ENCODE measurements around the gene CD63.

CD63 gene

DNA sequence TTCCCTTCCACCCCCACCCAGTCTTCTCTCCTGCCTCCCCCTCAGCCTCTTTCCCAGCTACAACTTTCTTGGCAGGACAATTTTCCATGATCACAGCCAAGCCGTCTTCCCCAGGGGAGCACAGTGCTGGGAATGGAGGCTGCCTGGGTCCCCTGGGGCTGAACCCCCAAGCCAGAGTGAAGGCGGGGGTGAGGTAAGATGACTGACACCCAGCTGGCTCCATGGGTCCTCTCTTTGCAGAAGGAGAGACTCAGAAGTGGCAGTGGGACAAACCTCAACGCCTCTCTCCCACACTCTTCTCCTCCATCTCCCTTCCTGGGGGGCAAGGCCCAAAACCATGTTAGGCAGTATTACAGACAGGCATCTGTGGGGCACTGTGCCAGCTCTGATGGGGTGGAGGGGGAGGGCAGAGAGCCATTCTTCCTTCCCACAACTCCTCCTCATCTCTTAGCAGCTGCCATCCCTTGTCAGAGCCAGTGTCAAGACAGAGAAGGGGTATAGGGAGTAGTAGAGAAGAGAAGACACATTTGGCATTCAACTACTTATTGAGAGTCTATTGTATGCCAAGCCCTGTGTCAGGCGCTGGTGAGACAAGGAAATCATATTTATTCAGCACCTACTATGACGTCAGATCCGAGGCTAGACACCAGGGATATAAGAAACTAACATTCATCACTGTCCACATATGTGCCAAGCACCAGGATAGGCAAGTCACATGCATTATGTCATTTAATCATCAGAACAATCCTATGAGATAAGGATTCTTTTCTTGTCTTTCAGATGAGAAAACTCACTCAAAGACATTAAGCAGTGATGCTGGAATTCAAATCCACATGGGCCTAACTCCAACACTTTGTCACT, 24.7 kb downstream of the CD63 start:
- no peak for DNase-seq

DNA sequence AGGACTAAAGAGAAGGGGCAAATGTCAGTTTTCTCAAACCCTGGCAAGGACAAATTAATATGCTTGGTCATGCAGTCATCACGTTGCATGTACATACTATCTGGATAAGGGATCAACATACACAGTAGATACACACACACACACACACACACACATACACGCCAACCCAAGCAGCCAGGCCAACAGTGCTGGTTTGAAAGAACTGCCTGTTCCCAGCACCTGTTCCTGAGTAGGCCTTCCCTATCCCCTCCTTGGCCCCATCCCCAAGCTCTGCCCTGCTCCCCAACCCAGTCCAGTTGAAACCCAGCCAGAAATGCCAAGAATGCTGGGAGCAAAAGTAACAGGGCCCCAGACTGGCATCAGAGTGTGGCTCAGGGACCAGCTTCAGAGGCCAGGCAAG, 25.5 kb downstream of the CD63 start:
- DNase-seq = no peak

DNA sequence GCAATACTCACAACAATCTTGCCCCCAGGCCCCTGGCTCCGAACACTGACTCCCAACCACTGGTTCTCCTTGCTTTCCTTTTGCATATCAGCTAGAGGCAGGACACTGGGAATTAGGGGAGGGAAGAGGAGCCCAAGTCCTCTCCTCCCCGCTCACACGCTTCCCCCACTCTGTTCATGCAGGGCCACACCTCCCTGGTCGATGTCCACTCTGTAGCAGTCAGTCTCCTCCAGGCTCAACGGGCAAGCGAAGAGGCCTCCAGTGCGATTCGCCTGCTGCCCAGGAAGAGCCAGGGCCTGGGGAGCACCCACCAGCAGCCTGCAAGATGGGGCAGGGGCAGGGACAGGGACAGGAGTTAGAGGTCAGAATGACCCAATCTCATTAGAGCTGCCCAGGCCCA, 25.9 kb downstream of the CD63 start:
- DNase-seq = no peak

DNA sequence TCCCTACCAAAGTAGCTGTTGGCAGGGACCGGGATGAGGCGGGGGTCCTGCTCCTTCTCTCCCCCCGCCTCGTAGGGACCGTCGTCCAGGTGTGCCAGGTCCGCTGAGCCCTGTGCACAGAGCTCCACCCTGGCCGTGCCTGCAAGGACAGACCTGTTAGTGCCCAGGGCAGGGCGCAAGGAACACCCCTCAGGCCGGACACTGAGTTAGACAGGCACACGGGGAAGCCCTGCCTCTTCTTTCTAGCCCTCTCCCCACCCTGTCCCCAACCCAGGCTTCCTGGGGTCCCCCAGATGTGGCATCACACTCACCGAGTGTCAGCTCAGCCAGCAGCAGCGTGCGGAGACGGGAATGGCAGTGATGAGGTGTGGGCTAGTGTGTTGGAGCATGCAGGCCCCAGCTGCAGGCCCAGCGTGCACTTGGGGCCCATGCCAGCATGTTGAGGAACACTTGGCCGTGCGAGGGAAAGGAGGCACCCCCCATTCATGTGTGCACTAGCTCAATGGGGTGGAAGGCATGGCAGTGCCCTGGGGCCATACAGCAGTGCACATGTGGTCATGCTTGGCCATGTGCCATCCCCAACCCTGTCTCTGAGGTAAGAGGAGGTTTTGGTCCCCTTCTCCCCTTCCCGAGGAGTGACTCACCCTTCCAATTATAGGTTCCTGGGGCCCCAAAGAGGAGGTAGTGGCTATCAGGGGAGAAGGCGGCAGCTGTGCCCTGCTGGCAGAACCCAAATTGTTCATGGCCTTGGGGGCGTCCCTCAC, 28.4 kb downstream of the CD63 start:
- DNase-seq = no peak

DNA sequence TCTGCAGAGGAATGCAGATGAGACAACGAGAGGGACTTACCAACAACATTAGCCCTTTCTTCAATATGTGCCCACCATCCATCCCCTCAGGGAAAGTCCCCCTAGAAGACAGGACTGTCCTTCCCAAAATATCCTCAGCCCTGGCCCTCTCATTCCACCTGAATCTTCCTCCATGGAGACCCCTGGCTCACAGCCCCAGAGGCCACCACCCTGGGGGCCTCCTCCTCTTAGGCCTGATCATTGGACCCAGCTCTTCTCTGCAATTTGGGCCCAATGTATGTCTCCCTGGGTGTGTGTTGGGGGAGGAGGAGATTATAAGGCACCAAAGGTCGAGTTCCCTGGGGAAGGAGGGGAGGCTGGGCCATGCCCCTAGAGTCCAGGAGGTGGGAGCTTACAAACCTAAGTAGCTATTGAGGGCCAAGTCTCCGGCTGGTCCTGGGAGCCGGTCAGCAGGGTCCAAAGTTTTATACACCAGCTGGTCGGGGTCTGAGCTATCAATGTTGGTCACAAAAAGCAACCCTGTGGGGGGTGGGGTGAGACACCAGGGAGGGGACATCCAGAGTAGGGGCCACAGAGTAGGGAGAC, 29.2 kb downstream of the CD63 start:
- DNase-seq = no peak

DNA sequence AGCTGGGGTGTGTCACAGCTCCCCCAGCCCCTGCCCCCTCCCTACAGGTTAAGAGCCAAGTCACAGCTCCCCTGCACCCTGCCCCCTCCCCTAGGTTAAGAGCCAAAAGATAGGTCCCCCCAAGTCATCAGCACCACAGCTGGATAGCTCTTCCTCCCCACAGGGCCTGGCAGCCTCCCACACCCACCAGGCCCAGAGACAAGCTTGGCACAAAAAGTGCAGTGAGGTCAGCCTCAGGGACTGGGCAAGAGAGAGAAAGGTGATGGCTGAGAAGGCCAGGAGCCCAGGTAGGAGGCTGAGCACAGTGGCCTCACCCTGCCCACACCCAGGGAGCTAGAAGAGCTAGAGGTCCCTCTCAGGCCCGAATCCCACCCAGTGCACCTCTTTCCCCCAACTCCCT, 29.8 kb downstream of the CD63 start:
- DNase-seq = no peak

DNA sequence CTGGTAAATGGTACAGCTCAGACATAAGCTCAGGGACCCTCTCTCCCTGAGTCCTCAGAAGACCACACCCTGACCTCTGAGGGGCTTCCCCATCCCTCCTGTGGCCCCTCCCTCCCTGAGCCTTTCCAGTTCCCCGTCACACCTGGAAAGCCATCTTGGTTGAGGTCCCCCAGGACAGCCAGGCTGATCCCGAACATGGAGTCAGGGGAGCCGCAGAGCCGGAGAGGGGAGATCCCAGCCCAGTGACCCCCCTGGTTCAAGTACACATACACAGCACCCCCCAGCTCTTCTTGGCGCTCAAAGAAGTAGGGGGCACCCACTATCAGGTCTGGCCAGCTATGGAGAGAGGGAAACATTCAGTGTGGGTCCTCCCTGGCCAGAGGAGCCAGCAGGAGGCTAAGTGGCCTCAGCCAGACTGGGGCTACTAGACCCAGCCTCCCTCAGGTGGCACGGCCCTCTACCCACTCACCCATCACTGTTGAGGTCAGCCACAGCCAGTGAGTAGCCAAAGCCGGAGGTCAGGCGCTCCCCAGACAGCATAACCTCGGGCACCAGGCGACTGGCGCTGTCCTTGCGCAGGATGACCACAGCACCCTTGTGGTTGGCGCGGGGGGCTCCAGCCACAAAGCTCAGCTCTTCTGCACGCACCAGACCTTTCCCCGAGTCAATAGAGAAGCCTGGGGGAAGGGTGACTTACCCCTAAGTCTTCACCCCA, 30.4 kb downstream of the CD63 start:
- no peak for DNase-seq

DNA sequence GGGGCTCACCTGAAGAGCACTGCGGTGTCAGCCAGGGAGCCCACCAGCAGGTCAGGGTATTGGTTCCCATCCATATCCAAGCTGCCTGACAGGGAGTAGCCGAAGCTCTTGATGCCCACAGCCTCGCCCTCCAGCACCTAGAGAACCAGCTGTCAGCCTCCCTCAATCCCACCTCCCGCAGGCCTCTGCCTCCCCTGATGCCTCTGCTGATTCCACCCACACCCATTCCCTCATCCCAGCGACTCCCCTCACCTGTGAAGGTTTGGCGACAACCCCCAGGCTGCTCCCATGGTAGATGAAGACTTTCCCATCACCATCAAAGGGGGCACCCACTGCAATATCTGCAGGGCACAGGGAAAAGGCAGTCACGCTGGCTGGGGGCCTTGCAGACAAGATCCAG, 31.1 kb downstream of the CD63 start:
- no peak for DNase-seq

DNA sequence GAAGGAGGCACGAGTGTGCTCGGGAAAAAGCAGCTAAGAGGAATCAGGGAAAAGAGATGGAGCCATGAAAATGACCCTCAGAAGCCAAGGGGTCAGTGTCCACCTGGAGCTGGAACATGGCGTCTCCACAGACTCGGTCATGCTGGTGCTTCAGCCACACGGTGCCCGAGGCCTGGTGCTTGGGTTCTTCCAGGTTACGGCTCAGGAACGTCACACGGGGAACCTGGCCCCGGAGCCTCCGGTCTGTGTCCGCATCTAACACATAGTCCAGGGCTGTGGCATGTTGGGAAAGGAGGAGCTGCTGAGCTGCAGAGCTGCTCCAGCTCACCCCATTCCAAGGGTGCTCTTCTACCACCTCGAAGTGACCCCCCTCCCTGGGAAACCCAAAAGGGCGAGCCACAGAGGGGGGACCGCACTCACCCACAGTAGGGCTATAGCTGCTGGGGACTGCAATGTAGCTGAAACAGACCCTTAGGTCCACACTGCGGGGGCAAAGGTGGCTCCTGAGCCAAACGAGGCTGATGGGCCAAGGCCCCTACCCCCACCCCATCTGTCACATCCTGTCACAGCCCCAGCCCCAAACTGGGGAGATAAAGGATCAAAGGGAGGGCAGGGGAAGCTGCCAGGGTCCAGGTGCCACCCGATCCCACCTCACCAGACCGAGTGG, 31.9 kb downstream of the CD63 start:
- DNase-seq = no peak

DNA sequence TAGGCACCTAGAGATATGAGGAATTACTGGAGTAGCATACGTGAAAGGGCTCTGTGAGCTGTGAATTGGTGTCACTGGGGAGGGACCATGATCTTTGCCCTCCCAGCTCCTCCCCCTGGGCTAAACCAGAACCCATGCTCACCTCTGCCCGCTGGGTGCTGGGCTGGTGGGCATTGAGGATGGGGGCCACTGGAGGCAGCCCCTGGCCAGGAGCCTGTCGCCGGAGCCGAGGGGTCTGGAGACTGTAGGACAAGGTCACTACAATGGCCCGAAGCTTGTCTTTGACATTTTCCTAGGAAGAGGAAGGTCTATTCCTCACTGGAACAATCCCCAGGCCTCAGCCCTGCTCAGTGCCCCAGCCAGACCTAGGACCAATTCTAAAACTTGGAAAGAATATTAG, 32.7 kb downstream of the CD63 start:
- DNase-seq = no peak

DNA sequence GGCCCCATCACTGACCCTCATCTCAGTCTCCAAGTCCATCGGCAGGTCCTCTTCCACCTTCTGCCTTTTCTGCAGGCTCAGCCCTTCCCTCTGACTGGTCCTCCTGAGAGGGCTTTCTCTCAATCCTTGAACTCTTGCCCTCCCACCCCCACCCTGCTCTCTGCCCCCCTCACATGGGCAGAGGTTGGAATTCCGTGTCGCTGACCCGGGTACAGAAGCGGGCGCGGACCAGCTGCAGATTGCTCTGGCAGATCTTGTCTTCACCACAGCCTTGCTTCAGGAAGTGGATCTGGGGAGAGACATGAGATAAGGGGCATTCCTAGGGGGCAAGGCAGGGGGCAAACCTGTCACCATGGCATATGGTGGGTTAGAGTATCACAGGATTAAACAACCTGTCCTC, 33.5 kb downstream of the CD63 start:
- DNase-seq = no peak

DNA sequence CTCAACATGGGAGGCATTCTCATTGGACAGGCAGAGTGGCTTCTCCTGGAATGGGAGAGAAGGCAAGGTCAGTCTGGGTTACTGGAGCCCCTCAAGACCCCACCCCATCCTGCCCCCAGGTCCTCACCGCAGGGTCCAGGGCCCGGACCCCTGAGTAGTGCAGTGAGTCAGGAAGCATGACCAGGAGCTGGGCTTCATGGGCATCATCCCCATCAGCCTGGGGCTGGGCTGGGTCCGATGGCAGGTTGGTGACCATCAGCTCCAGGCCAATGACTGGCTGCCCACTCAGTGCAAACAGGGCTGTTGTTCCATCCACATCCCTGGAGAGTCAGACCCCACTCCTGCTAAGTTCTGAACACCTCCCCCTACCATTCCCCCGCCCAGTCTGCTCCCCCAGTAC, 34.2 kb downstream of the CD63 start:
- DNase-seq = no peak

DNA sequence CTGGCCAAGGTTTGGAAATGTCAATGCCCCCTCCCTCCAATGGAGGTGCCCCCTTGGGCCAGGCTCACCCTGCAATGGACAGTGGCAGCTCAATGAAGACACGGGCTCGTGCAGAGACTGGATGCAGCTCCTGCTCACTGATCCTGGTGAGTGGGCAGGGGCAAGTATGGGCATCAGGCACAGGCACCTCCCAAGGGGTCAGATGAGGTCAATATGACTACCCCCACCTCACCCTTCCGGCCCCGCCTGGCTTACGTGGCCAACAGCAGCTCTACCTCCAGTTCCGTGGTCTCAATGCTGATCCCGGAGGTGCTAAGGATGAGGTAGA, 34.7 kb downstream of the CD63 start:
- DNase-seq = no peak

DNA sequence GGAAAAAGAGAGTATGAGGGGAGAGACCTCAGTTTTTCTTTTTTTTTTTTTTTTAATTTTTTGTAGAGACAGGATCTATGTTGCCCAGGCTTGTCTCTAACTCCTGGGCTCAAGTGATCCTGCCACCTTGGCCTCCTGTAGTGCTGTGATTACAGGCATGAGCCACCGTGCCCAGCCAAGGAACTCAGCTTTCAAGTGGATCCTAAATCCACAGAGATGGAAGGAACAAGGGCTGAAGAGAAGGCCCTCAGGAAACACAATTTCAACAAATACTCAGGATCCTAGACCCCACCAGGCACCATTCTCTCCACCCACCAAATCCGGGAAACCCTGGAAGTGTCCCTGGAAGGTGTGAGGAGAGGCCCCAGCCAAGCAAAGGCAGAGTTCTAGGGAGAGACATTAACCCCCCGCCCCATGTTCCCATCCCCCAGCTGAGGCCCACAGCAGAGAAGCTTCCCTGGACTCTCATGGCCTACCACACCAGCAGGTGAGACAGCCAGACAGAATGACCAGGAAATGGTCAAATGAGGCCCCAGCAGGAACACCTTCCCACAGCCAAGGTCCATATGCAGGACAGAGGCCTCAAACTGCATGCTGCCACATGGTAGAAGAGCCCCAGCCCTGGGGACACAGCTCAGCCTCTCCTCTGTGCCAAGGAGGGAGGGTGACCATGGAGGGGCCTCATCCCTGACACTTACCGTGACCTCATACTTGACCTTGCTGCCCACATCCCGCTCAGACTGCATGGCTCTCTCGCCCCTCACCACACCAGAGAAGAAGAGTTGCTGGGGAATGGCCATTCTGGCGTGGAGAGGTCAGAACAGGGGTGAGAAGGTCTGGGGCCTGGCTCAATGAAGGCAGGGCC, 35.3 kb downstream of the CD63 start:
- no peak for DNase-seq

DNA sequence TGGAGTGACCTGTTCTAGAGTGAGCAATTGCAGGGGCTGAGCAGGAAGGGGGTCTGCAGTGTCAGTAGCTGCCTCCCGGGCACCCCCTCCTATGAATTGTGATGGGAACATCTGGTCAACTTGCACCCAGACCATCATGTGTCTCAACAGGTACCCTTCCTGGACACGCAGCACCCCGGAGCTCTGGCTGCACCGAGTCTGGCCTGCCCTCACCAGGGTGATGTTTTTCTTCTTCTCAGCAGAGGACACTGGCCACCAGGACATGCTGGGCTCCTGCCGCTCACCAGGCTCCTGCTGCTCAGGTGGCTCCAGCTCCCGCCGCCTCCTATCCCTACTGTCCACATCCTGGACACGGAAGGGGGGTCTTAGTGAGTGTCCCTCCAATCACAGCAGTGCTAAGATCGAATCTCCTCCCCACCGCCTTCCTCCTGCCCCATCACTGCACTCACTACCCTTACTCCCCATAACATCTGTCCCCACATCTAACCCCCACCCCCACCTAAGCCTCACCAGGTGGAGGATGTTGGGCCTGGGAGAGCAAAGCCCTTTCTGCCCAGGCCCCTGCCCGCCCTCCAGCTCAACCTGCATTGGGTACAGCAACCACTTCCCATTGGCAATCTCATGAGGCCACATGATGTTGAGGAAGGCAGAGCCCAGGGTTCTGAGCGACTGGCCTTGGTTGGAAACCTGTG, 36.0 kb downstream of the CD63 start:
- DNase-seq = no peak

DNA sequence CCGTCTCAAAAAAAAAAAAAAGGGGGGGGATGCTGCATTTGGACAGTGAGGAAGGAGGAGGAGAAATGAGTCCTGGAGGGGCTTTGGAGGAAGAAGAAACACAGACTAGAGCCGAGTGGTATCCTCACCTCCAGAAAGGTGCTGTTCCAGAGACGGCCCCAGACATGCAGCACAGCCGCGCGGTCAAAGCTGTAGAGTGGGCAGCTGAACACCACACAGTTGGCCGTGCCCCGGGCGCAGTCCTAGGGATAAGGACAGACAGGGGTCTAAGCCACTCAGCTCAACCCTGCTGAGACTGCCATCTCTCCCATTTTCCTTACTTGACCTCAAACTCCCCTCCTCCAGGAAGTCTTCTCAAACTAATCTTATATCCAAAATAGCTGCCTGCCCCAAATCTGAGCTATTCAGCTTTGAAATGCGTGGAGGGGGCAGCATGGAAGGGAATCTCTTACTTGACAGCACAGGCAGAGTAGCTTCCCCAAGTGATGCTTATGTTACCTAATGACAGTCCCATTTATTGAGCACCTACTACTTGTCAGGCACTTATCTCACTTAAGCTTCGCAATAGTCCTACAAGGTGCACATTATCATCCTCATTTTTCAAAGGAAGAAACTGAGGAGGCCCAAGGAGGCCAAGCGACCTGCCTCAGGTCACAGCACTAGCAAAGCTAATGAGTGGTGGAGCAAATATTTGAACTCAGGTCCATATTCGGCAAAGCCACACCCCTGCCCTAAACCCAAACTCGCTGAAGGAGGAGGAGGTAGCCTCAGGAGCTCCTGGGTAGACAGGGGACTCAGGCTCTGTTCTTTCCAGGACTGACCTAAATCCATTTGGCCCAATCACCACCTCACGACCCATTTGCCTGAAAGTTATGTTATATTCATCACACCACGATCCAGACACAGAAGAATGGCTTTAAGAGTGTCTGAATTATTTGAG, 39.8 kb downstream of the CD63 start:
- no peak for DNase-seq

DNA sequence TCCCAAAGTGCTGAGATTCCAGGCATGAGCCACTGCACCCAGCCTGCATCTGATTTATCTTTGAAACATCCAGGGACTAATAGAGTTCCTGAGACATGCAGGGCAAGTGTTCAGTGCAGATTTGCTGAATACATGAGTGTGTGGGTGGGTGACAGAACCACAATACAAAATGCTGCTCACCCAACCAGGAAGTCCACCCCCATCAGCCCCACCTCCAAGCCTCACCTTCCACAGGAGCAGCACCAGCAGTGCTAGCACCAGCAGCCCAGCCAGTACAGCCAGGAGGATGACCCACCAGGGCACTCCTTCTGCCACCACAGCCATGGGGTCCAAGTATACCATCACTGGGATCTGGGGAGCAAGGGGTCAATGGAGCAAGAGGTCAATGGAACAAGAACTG, 41.1 kb downstream of the CD63 start:
- no peak for DNase-seq

DNA sequence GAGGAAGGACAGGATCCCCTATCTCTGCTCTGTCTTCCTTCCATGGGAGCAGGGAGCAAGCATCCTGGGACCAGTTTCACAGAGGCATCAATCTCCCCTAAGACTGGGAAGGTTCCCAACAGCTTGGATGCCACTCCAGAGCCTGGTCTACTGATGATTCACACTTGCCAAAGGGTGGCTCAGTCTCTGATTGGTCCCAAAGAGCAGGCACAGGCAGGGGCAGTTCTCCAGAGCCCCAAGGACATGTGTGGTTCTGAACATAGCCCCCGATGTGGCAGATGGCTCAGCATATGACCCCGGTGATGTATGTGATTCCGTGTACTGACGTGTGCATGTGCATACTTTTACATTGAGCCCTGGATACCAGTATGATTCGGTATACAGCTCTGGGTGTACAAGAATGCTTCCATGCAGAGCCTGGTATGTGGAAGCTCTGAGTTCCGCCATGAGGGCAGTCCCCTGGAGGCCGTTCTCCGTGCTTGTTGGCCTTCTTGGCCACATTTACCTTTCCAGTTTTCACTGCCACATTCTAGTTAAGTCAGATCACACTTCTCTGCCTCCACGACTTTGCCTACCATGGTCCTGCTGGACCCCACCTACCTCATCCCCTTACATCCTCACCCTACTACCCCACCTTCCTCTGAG, 42.3 kb downstream of the CD63 start:
- no peak for DNase-seq

DNA sequence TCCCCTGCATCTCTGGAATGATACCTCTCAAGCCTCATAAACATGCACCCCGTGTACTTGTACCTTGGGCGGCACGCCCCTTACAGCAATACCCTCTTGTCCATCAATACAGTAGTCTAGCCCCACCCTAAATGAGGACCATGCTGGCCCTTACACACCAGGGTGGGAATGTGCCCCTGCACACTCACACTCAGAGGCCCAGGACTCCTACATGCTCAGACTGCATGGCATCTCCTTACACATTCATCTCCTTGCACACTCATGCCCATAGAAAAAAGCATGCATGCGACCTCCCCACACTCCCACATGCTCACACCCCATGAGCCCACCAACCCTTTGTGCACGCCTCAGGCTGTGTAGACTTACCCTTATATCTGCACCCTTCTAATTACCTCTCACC, 43.1 kb downstream of the CD63 start:
- no peak for DNase-seq
